ENCODE results near the gene TPCN1.

The TPCN1 gene

DNA sequence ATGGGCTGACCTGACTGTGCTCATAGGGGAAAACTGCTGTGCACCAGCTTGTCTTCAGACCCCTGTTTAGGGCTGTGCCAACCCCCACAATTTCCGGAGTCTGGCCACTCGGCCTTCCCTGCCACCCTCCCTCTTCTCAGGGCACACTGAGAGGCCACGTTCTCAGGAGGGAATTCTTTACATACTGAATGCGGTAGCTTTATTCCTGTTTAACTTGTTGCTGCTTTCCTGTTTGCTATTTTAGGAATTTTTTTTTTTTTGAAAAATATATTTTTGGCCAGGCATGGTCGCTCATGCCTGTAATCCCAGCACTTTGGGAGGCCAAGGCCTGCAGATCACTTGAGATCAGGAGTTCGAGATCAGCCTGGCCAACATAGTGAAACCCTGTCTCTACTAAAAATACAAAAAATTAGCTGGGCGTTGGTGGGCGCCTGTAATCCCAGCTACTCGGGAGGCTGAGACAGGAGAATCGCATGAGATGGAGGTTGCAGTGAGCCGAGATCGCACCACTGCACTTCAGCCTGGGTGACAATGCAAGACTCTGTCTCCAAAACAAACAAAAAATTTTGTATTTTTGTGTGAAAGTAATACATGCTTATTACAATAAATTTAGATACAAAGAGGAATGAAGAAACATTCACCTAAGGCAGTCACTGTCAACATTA, 39.5 kb downstream of the TPCN1 start:
- no peaks in the 10 kb centered on the region for H3K27me3 ChIP-seq (replicated peaks)
- no peak for DNase-seq
- no peak overlapping the region for H3K27ac ChIP-seq
- no peak overlapping the region for H3K4me3 ChIP-seq (ENCODE audit: low read depth, low read length)
- in situ Hi-C loops (cut with HindIII; ENCODE audit: low pct_ligation_motif_present, low sequenced_read_pairs): no loop called here
- no peaks in the 10 kb centered on the region for H3K36me3 ChIP-seq (replicated peaks)
- TF ChIP-seq CTCF (IDR thresholded peaks at IDR 0.05; ENCODE audit: low read depth, low read length, missing control alignments): no peak

- no peak for TF ChIP-seq CTCF (IDR thresholded peaks at IDR 0.05; ENCODE audit: low read depth, low read length, missing control alignments)
- in situ Hi-C loops (cut with HindIII; ENCODE audit: low pct_ligation_motif_present, low sequenced_read_pairs): no loop called here
- H3K4me3 ChIP-seq (ENCODE audit: low read depth, low read length): no peak overlapping the region
- H3K27ac ChIP-seq: no peak overlapping the region
- H3K36me3 ChIP-seq (replicated peaks): peaks cover 4% of the 10 kb centered on the region
- no peaks in the 10 kb centered on the region for H3K27me3 ChIP-seq (replicated peaks)
- DNase-seq: no peak
Observed at GRCh38 chr12:113261847-113262470, 40.7 kb downstream of the TPCN1 start.

DNA sequence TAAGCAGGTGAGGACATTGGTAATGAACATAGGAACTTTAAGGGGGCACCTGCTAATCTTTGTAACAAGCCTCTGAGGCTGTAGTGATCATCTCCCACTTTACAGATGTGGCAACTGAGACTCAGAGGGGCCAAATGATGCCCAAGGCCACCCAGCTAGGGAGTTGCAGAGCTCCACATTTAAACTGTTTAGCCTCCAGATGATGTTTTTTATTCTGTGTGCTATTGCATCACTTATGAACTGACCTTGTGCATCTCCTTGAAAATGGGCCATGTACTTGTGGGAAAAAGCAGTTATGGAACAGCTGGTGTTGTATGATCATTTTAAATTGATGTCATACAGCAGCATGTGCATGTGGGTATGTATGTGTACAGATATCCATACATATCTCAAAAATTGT, 41.4 kb downstream of the TPCN1 start:
- DNase-seq: no peak
- peaks cover 4% of the 10 kb centered on the region for H3K36me3 ChIP-seq (replicated peaks)
- H3K4me3 ChIP-seq (ENCODE audit: low read depth, low read length): no peak overlapping the region
- no peak for TF ChIP-seq CTCF (IDR thresholded peaks at IDR 0.05; ENCODE audit: low read depth, low read length, missing control alignments)
- in situ Hi-C loops (cut with HindIII; ENCODE audit: low pct_ligation_motif_present, low sequenced_read_pairs): no loop called here
- H3K27ac ChIP-seq: no peak overlapping the region
- no peaks in the 10 kb centered on the region for H3K27me3 ChIP-seq (replicated peaks)

- Histone ChIP-seq H3K36me3 (replicated peaks) (peaks cover 8% of the 10 kb centered on the region), H3K27ac (no peak overlapping the region), H3K4me3 (ENCODE audit: low read depth, low read length) (no peak overlapping the region), H3K27me3 (replicated peaks) (no peaks in the 10 kb centered on the region)
- in situ Hi-C loops (cut with HindIII; ENCODE audit: low pct_ligation_motif_present, low sequenced_read_pairs): no loop called here
- TF ChIP-seq CTCF (IDR thresholded peaks at IDR 0.05; ENCODE audit: low read depth, low read length, missing control alignments): no peak
- no peak for DNase-seq
Observed at GRCh38 chr12:113263431-113263963, 42.2 kb downstream of the TPCN1 start.

DNA sequence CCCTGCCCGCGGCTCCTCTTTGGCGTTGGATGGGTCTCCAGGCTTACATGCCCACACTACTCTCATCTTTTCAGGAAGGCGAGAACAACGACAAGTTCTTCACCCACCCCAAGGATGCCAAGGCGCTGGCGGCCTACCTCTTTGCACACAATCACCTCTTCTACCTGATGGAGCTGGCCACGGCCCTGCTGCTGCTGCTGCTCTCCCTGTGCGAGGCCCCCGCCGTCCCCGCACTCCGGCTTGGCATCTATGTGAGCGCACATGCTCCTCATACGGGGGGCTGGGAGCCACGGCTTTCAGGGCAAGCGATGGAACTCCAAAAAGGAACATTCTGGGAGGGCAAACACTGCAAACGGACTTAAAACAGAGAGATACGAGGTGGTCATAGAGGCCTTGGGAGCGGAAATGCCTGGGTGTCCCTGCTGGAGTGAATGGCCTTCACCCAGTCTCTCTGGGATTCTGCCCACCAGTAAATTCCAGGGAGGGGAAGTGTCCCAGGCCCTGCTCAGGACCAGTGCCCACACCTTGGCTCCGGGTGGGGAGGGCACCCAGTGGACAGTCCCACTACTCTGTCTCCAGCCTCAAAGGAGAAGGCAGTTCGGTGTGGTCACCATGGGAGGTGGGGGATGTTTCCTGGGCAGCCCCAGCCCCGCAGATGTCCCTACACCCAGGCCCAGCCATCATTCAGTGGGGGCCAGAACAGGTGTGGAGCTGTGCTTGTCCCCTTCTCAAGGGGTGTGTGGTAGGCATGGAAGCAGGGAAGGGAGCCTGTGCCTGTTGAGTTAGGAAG, 45.0 kb downstream of the TPCN1 start:
- H3K27me3 ChIP-seq (replicated peaks): no peaks in the 10 kb centered on the region
- peaks cover 8% of the 10 kb centered on the region for H3K36me3 ChIP-seq (replicated peaks)
- H3K4me3 ChIP-seq (ENCODE audit: low read depth, low read length): no peak overlapping the region
- no peak for DNase-seq
- in situ Hi-C loops (cut with HindIII; ENCODE audit: low pct_ligation_motif_present, low sequenced_read_pairs): no loop called here
- no peak for TF ChIP-seq CTCF (IDR thresholded peaks at IDR 0.05; ENCODE audit: low read depth, low read length, missing control alignments)
- H3K27ac ChIP-seq: no peak overlapping the region
